HL-60/S4 (cell line): ENCODE results near the gene MYO7B.

Experiments used
- in situ Hi-C: fragments of 300-500 bp; cut with MboI; formaldehyde crosslinking; loops from 2 replicates; pipeline ENCODE4 v1.14.3; 2022; ENCODE audit warnings: low sequenced_read_pairs

The MYO7B gene

GRCh38 chr2:127607399-127607908 lies 72.0 kb downstream of the MYO7B start:
- in situ Hi-C loops = no loop called here

- in situ Hi-C loops = no loop called here
These were observed 72.9 kb downstream of the MYO7B start for GRCh38 chr2:127608061-127609030.

GRCh38 chr2:127609031-127609751 lies 73.7 kb downstream of the MYO7B start:
- in situ Hi-C loops = no loop called here

DNA sequence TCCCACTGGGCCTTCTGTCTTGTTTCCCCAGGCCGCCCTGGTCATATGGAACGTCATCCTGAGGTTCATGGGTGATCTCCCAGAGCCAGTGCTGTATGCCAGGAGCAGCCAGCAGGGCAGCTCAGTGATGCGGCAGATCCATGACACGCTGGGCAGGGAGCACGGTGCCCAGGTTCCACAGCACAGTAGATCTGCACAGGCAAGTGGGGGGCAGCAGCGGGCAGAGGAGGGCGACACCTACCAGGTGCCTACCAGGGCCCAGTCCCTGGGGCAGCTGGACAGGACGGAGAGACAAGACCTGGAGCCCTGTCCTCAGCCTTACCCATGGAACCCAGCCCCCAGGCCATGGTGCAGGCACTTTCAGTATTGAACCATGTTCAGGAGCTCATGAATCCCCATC lies 74.3 kb downstream of the MYO7B start:
- in situ Hi-C loops = no loop called here

GRCh38 chr2:127610561-127610960 lies 75.1 kb downstream of the MYO7B start:
- in situ Hi-C loops = no loop called here

DNA sequence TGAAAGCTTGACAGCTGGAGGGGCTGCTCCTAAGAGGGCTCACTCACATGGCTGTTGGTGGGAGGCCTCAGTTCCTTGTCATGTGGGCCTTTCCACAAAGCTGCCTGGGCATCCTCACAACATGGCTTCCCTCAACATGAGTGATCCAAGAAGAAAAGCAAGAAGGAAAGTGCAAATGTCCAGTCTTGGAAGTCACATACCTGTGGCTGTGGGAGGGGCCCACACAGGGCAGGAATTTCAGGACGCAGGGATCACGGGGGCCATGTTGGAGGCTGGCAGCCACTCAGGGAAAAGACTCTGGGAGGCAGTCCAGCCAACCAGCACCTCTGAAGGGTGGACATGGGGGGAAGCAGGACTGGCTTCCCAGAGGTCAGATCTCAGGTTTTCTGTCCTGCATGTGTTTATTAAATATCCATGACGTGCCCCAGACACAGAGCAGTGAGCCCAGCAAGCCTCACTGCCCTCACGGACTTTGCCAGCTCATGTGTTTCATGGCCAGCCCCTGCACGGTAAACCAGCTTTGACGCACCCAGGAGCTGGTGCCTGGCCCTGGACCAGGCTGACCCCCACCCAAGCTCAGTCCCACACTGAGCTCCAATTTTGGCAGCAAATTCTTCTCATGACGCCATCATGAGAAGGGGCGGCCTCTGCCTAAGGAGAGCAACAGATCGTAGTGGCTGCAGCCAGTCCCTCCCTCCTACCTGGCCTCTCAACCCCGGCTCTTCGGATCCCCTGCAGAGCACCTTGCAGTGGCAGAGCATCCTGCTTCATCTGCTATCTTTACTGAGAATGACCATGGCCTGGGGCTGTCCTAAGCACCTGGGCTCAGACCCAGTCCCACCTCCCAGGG lies 75.8 kb downstream of the MYO7B start:
- in situ Hi-C loops = no loop called here

- in situ Hi-C loops = no loop called here
These were observed 76.8 kb downstream of the MYO7B start for GRCh38 chr2:127612111-127612822.

DNA sequence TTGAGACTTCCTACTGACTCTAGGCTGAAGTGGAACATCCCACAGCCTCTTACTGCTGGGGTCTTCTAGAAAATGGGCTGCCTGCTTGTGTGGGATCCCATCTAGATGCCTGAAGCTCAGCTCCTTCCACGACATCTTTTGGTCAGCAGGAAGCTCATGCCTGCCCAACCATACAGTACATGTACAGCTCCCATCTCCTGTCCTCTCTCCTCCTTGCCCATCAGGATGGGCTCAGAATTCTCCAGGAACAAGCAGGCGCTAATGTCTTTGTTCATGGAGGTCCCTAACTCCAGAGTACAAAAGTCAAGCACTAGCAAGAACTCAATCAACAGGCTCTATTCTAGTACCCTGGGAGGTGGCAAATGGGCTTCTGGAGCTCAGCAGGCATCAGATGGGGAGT lies 78.8 kb downstream of the MYO7B start:
- in situ Hi-C loops = no loop called here

- in situ Hi-C loops = no loop called here
These were observed 79.2 kb downstream of the MYO7B start for GRCh38 chr2:127614731-127615130.

- in situ Hi-C loops = no loop called here
These were observed 80.2 kb downstream of the MYO7B start for GRCh38 chr2:127615511-127616166.

DNA sequence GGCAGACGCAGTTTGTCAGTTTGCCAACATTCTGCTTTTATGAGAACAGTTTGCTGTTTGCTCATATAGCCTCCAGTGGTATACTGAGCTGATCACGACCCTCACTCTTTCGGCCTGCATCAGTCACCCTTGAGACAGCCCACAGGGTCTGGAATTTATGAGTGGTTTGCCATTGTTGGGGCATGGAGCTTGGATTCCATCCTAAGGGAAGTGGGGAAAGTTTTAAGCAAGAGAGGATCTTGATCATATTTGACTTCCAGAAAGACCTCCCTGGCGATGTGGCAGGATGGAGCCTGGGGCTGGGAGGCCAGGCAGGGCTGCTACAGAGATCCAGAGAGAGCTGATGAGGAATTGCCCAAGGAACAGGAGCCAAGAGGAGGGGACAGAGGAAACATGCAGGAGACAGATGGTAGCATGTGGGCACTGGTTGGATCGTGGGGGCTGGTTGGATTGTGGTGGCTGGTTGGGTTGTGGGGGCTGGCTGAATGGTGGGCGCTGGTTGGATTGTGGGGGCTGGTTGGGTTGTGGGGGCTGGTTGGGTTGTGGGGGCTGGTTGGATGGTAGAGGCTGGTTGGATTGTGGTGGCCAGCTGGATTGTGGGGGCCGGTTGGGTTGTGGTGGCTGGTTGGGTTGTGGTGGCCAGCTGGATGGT lies 83.2 kb downstream of the MYO7B start:
- in situ Hi-C loops = no loop called here

DNA sequence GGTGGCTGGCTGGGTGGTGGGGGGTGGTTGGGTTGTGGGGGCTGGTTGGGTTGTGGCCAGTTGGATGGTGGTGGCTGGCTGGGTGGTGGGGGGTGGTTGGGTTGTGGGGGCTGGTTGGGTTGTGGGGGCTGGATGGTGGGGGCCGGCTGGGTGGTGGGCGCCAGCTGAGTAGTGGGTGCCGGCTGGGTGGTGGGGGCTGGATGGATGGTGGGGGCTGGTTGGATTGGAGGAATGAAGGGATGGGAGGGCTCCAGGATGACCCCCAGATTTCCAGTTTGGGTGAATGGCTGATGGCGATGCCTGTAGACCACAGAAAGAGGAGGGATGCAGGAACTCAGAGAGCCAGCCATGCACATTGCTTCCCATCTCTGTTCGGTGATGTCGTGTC lies 83.7 kb downstream of the MYO7B start:
- in situ Hi-C loops = no loop called here

DNA sequence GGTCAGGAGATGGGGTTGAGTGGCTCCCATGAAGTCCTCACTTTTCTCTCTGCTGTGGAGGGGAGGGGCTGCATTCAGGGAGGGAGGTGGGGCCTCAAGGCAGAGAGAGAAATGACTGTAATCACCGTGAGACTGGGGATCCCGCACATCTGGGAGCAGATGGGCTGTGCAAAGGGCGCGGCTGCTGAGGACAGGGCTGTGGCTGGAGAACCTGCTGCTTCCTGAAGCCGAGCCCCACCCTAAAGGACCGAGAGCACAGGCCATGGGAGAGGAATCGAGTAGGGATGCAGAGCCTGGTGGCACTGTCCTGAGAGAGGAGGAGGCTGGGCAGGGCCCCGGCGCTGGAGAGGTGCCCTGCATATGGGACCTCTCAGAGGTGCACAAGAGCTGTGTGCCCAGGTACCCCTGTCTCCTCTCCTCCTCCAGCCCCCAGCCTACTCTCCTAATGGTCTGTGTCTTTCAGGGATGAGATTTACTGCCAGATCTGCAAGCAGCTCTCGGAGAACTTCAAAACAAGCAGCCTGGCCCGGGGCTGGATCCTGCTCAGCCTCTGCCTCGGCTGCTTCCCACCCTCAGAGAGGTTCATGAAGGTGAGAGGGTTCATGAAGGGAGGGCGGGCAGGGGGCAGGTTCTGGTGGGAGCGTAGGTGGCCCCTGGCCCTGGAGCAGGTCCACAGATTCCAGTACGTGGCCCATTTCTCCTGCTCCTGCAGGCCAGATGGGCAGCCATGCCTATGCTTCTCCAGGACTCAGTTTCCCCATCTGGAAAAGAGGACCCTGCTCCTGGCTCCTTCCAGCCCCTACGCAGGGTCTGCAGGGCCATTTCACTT lies 84.6 kb downstream of the MYO7B start:
- in situ Hi-C loops = no loop called here

GRCh38 chr2:127620866-127621265 lies 85.4 kb downstream of the MYO7B start:
- in situ Hi-C loops = no loop called here

- in situ Hi-C loops = no loop called here
These were observed 86.5 kb downstream of the MYO7B start for GRCh38 chr2:127621981-127622431.

DNA sequence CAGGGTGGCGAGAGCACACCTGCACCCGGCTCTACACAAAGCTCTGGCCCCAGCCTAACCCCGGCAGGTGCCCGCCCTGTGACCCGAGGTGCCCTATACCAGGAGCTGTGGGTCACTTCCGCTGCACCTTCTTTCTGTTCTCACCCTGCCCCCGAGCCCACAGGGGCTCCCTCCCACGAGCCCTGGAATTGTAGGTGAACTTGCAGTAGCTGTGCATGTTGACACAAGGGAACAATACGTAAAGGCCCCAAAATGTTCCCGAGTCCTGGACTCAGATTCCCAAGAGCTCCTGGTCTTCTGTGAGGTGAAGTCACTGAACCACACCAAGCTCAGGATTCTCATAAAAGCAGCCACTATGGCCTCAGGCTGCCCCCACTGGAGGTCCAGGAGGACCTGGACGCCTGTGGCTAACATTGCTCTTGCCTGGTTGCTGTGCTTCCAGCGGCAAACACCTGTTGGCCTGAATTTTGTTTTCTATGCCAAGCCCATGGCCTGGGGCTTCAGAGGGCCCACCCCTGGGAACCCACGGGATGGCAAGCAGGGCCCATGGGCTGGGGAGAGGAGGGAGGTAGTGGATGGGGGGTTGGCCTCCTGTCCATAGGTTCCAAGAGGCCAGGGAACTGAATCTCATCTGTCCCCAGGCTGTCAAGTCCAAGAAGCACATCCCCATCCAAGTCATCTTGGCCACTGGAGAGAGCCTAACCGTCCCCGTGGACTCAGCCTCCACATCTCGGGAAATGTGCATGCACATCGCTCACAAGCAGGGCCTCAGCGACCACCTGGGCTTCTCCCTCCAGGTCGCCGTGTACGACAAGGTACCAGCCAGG lies 87.3 kb downstream of the MYO7B start:
- in situ Hi-C loops = no loop called here
